Measurements from ENCODE around the gene CTTNBP2.

DNA sequence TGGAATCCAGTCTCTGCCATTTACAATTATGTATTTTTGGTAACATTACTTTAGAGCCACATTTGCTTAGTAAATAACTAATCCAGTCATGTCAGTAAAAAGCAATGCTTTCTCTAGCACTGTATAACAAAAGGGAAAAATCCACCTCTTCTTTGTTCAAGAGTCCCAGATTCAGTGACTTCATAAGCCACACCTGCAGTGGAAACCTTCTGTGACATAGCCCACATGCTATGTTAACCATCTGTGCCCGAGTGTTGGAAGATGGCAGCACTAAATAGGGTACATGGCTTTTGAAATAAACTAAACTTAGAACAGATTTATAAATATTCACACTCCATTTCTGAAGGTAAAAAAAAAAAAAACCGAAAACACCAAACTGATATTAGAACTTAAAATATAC lies 83.0 kb downstream of the CTTNBP2 start:
- TF ChIP-seq EZH2phosphoT487 (IDR thresholded peaks at IDR 0.05; ENCODE audit: low read depth), result no peak
- TF ChIP-seq, protein P1, sequence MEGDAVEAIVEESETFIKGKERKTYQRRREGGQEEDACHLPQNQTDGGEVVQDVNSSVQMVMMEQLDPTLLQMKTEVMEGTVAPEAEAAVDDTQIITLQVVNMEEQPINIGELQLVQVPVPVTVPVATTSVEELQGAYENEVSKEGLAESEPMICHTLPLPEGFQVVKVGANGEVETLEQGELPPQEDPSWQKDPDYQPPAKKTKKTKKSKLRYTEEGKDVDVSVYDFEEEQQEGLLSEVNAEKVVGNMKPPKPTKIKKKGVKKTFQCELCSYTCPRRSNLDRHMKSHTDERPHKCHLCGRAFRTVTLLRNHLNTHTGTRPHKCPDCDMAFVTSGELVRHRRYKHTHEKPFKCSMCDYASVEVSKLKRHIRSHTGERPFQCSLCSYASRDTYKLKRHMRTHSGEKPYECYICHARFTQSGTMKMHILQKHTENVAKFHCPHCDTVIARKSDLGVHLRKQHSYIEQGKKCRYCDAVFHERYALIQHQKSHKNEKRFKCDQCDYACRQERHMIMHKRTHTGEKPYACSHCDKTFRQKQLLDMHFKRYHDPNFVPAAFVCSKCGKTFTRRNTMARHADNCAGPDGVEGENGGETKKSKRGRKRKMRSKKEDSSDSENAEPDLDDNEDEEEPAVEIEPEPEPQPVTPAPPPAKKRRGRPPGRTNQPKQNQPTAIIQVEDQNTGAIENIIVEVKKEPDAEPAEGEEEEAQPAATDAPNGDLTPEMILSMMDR (IDR thresholded peaks at IDR 0.05; ENCODE audit: low read depth, low read length), result no peak
